ENCODE data around the gene MYH4. TPM values are rescaled to one million over a fixed set of nuclear protein-coding genes. Genes with fewer than 3 reads are reported as not detected.

The MYH4 gene
- total RNA-seq, 1 donor from 2014 or later: not detected

- no peak for DNase-seq
Observed at GRCh38 chr17:10421211-10421610, 48.1 kb downstream of the MYH4 start.

GRCh38 chr17:10420811-10421210 lies 48.5 kb downstream of the MYH4 start:
- no peak for DNase-seq

- no peak for DNase-seq
Observed at GRCh38 chr17:10417431-10417830, 51.9 kb downstream of the MYH4 start.

GRCh38 chr17:10415161-10415560 lies 54.2 kb downstream of the MYH4 start:
- no peak for DNase-seq

GRCh38 chr17:10403589-10403988 lies 65.8 kb downstream of the MYH4 start:
- no peak for DNase-seq

GRCh38 chr17:10398352-10398751 lies 71.0 kb downstream of the MYH4 start:
- DNase-seq: no peak

GRCh38 chr17:10396524-10397163 lies 72.7 kb downstream of the MYH4 start:
- DNase-seq: no peak

- no peak for DNase-seq
Observed at GRCh38 chr17:10394201-10394887, 75.0 kb downstream of the MYH4 start.

Other genes starting within 250 kb of the MYH4 start
- not detected in 2 replicates for gene MYH13, start 96.6 kb downstream of the MYH4 start, total RNA-seq
- not detected in 2 replicates for gene MYH8, start 47.6 kb downstream of the MYH4 start, total RNA-seq
- not detected in 2 replicates for gene MYH1, start 49.0 kb upstream of the MYH4 start, total RNA-seq
- not detected in 2 replicates for gene MYH2, start 80.1 kb upstream of the MYH4 start, total RNA-seq
- 0.34 and 0.51 TPM in 2 replicates for gene MYH3, start 187.8 kb upstream of the MYH4 start, total RNA-seq
- 28.2 and 36.1 TPM in 2 replicates for gene SCO1, start 228.0 kb upstream of the MYH4 start, total RNA-seq
- 8.9 and 9.7 TPM in 2 replicates for gene ADPRM, start 228.0 kb upstream of the MYH4 start, total RNA-seq

Measured in dermis blood vessel endothelial cell (primary cell).